ENCODE results near the gene BCAS3.

The BCAS3 gene

DNA sequence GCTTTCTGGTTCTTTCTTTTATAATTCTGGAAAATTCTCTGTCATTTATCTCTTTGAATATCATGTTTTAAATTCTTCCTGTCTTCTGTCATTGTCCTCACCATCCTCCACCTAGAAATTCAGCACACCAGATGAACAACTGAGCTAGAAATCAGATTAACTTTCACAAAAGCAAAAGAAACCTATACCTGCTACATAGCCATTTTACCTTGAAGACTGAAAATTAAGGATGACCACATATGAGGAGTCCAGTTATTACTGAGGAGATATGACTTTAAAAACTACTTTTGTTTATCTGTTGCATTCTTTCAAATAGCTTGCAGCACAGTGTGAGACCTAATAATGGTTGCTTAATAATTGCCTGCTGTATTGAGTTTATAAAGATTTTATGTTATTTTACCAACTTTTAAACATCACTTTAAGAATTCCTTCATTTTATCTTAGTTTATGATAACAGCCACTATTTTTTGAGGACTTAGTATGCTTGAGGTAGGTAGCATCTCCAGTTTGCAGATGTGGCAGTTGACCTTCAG, 104.3 kb downstream of the BCAS3 start:
- ATAC-seq, result no peak
- TF ChIP-seq ISL1 (CRISPR knock-in tag; IDR thresholded peaks at IDR 0.05), result no peak
- no peak for TF ChIP-seq ZFP3 (CRISPR knock-in tag; IDR thresholded peaks at IDR 0.05)
- TF ChIP-seq, protein P1, sequence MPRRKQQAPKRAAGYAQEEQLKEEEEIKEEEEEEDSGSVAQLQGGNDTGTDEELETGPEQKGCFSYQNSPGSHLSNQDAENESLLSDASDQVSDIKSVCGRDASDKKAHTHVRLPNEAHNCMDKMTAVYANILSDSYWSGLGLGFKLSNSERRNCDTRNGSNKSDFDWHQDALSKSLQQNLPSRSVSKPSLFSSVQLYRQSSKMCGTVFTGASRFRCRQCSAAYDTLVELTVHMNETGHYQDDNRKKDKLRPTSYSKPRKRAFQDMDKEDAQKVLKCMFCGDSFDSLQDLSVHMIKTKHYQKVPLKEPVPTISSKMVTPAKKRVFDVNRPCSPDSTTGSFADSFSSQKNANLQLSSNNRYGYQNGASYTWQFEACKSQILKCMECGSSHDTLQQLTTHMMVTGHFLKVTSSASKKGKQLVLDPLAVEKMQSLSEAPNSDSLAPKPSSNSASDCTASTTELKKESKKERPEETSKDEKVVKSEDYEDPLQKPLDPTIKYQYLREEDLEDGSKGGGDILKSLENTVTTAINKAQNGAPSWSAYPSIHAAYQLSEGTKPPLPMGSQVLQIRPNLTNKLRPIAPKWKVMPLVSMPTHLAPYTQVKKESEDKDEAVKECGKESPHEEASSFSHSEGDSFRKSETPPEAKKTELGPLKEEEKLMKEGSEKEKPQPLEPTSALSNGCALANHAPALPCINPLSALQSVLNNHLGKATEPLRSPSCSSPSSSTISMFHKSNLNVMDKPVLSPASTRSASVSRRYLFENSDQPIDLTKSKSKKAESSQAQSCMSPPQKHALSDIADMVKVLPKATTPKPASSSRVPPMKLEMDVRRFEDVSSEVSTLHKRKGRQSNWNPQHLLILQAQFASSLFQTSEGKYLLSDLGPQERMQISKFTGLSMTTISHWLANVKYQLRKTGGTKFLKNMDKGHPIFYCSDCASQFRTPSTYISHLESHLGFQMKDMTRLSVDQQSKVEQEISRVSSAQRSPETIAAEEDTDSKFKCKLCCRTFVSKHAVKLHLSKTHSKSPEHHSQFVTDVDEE (CRISPR knock-in tag; IDR thresholded peaks at IDR 0.05), result no peak
- no peak for TF ChIP-seq ARNTL (CRISPR knock-in tag; IDR thresholded peaks at IDR 0.05; ENCODE audit: borderline replicate concordance, low read depth)
- TF ChIP-seq GLIS3 (CRISPR knock-in tag; IDR thresholded peaks at IDR 0.05), result no peak
- no peak for TF ChIP-seq CSDC2 (CRISPR knock-in tag; IDR thresholded peaks at IDR 0.05)
- no peak for TF ChIP-seq SNAI2 (CRISPR knock-in tag; IDR thresholded peaks at IDR 0.05)
- no peak for TF ChIP-seq ZNF70 (CRISPR knock-in tag; IDR thresholded peaks at IDR 0.05)
- TF ChIP-seq PPARA (CRISPR knock-in tag; IDR thresholded peaks at IDR 0.05; ENCODE audit: borderline replicate concordance), result no peak
- TF ChIP-seq ZFP30 (CRISPR knock-in tag; IDR thresholded peaks at IDR 0.05), result no peak
- no peak for TF ChIP-seq ESRRG (CRISPR knock-in tag; IDR thresholded peaks at IDR 0.05)
- TF ChIP-seq, protein P2, sequence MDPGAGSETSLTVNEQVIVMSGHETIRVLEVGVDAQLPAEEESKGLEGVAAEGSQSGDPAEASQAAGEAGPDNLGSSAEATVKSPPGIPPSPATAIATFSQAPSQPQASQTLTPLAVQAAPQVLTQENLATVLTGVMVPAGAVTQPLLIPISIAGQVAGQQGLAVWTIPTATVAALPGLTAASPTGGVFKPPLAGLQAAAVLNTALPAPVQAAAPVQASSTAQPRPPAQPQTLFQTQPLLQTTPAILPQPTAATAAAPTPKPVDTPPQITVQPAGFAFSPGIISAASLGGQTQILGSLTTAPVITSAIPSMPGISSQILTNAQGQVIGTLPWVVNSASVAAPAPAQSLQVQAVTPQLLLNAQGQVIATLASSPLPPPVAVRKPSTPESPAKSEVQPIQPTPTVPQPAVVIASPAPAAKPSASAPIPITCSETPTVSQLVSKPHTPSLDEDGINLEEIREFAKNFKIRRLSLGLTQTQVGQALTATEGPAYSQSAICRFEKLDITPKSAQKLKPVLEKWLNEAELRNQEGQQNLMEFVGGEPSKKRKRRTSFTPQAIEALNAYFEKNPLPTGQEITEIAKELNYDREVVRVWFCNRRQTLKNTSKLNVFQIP (CRISPR knock-in tag; IDR thresholded peaks at IDR 0.05; ENCODE audit: borderline replicate concordance, low read depth), result no peak
- TF ChIP-seq, protein P3, sequence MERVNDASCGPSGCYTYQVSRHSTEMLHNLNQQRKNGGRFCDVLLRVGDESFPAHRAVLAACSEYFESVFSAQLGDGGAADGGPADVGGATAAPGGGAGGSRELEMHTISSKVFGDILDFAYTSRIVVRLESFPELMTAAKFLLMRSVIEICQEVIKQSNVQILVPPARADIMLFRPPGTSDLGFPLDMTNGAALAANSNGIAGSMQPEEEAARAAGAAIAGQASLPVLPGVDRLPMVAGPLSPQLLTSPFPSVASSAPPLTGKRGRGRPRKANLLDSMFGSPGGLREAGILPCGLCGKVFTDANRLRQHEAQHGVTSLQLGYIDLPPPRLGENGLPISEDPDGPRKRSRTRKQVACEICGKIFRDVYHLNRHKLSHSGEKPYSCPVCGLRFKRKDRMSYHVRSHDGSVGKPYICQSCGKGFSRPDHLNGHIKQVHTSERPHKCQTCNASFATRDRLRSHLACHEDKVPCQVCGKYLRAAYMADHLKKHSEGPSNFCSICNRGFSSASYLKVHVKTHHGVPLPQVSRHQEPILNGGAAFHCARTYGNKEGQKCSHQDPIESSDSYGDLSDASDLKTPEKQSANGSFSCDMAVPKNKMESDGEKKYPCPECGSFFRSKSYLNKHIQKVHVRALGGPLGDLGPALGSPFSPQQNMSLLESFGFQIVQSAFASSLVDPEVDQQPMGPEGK (CRISPR knock-in tag; IDR thresholded peaks at IDR 0.05; ENCODE audit: borderline replicate concordance), result no peak
- TF ChIP-seq BACH2 (CRISPR knock-in tag; IDR thresholded peaks at IDR 0.05; ENCODE audit: borderline replicate concordance), result no peak

DNA sequence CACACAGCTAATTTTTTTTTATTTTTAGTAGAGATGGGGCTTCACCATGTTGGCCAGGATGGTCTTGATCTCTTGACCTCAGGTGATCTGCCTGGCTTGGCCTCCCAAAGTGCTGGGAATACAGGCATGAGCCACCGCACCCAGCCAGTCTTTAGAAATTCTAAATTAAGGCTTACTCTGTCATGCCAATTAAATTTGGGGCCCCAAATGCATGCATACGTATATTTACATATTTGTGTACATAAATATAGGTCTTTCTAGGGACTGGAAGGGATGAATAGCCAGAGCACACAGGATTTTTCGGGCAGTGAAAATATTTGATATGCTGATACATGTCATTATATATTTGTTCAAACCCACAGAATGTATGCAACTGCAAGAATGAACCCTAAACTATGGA, 105.1 kb downstream of the BCAS3 start:
- ATAC-seq, result no peak
- no peak for TF ChIP-seq ESRRG (CRISPR knock-in tag; IDR thresholded peaks at IDR 0.05)
- TF ChIP-seq TOX (CRISPR knock-in tag; IDR thresholded peaks at IDR 0.05; ENCODE audit: borderline replicate concordance), result no peak
- no peak for TF ChIP-seq GLIS3 (CRISPR knock-in tag; IDR thresholded peaks at IDR 0.05)
- no peak for TF ChIP-seq ZC3H10 (CRISPR knock-in tag; IDR thresholded peaks at IDR 0.05)

DNA sequence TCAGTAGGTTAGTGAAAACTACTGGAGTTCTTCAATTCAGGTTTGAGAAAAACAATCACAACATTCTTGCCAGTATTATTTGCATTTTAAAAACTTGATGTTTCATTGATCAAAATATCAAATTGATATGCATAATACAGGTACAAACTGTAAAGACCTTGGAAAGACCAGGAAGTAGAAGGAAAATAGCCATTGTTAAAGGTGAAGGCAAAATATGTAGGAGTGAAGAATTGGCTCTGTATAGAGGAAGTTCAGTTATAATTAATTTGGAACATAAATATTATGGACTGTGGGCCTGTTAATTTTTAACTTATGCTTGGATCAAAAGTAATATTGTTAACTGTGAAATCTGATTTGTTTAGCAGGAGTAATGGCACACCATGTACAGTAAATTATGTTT, 112.6 kb downstream of the BCAS3 start:
- no peak for ATAC-seq

DNA sequence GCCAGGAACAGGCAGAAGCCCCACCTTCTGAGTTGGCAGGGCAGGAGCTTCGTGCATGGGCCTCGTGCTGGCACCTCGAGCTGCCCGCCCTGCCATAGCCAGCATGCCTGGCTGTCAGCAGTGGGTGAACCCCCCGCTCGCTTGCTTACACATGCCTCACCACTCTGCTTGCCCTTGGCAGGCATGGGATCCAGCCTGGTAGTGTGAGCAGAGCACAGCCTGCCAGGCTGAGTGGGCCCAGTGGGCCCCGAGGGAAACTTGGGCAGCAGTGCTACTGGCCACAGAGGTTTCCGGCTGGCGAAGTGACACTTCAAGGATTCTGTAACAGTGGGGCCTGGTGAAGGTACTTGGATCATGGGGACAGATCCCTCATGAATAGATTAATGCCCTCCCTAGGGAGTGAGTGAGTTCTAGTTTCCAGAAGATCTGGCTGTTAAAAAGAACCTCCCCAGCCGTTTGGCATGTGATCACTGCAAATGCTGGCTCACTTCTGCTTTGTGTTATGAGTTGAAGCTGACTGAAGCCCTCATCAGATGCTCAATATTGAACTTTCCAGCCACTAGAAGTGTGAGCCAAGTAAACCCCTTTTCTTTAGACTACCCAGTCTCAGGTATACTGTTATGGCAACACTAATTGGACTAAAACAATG, 114.7 kb downstream of the BCAS3 start:
- no peak; the same call in 2 of the 3 replicates for ATAC-seq
- TF ChIP-seq, protein P4, sequence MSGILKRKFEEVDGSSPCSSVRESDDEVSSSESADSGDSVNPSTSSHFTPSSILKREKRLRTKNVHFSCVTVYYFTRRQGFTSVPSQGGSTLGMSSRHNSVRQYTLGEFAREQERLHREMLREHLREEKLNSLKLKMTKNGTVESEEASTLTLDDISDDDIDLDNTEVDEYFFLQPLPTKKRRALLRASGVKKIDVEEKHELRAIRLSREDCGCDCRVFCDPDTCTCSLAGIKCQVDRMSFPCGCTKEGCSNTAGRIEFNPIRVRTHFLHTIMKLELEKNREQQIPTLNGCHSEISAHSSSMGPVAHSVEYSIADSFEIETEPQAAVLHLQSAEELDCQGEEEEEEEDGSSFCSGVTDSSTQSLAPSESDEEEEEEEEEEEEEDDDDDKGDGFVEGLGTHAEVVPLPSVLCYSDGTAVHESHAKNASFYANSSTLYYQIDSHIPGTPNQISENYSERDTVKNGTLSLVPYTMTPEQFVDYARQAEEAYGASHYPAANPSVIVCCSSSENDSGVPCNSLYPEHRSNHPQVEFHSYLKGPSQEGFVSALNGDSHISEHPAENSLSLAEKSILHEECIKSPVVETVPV (CRISPR knock-in tag; IDR thresholded peaks at IDR 0.05), result no peak
- TF ChIP-seq ZC3H10 (CRISPR knock-in tag; IDR thresholded peaks at IDR 0.05) (no peak), ARNTL (CRISPR knock-in tag; IDR thresholded peaks at IDR 0.05; ENCODE audit: borderline replicate concordance, low read depth) (no peak), ZFP3 (CRISPR knock-in tag; IDR thresholded peaks at IDR 0.05) (no peak), CSDC2 (CRISPR knock-in tag; IDR thresholded peaks at IDR 0.05) (no peak), ZNF70 (CRISPR knock-in tag; IDR thresholded peaks at IDR 0.05) (no peak), TOX (CRISPR knock-in tag; IDR thresholded peaks at IDR 0.05; ENCODE audit: borderline replicate concordance) (no peak), PPARA (CRISPR knock-in tag; IDR thresholded peaks at IDR 0.05; ENCODE audit: borderline replicate concordance) (no peak), ISL1 (CRISPR knock-in tag; IDR thresholded peaks at IDR 0.05) (no peak), ZFP30 (CRISPR knock-in tag; IDR thresholded peaks at IDR 0.05) (no peak), GLIS3 (CRISPR knock-in tag; IDR thresholded peaks at IDR 0.05) (no peak), TCF4 (CRISPR knock-in tag; IDR thresholded peaks at IDR 0.05; ENCODE audit: borderline replicate concordance) (no peak)
- TF ChIP-seq, protein P2 (CRISPR knock-in tag; IDR thresholded peaks at IDR 0.05; ENCODE audit: borderline replicate concordance, low read depth), result no peak
- TF ChIP-seq, protein P1 (CRISPR knock-in tag; IDR thresholded peaks at IDR 0.05), result no peak
- TF ChIP-seq, protein P3 (CRISPR knock-in tag; IDR thresholded peaks at IDR 0.05; ENCODE audit: borderline replicate concordance), result no peak

More for the DNA sequence above, 112.6 kb downstream of the BCAS3 start:
- TF ChIP-seq ZFP30 (CRISPR knock-in tag; IDR thresholded peaks at IDR 0.05) (no peak), PPARA (CRISPR knock-in tag; IDR thresholded peaks at IDR 0.05; ENCODE audit: borderline replicate concordance) (no peak)
